B cell (primary cell): ENCODE measurements around the gene PALM2AKAP2. TPM values are rescaled to one million over a fixed set of nuclear protein-coding genes. Genes with fewer than 3 reads are reported as not detected.

Experiments
- ATAC-seq: fragments of 200-7000 bp; cut with Tn5 transposase; one replicate; pipeline ENCODE4 v1.10.0; 2021; ENCODE audit warnings: low read depth, mild to moderate bottlenecking, moderate number of reproducible peaks, moderate library complexity
- CTCF ChIA-PET: fragments of 350-600 bp; sonication (Branson Sonifier 250); formaldehyde crosslinking; loops from one replicate; lab custom pipeline; 2021; ENCODE audit warnings: antibody characterized with exemption, inconsistent platforms; lab: Charles Lee
- POLR2A ChIA-PET: fragments of 350-600 bp; sonication (Branson Sonifier 250); formaldehyde crosslinking; loops from one replicate; lab custom pipeline; 2021; ENCODE audit warnings: antibody characterized with exemption; lab: Charles Lee
- DNase-seq: peaks from one replicate; pipeline ENCODE4 v3.0.0; 2013
- H2AFZ ChIP-seq: 2 replicates; pipeline ENCODE4 v1.6.1; 2012; ENCODE audit warnings: mild to moderate bottlenecking, low read depth, low read length; ENCODE audit not compliant: insufficient read depth, poor library complexity, severe bottlenecking
- H3K27ac ChIP-seq, 2 donors: 1 replicate in 1 of 2; 2 replicates in 1 of 2; pipeline ENCODE4 v1.5.1; 2012 to 2013; ENCODE audit warnings: low read length in 2 of 2, mild to moderate bottlenecking in 2 of 2, moderate library complexity in 1 of 2
- H3K27me3 ChIP-seq, 4 experiments: fragments of 200-600 bp in 1 of 4; sonication (generic) in 1 of 4; replicated peaks in 1 of 4; 1 replicate in 2 of 4; 2 replicates in 2 of 4; pipeline versions ENCODE4 v1.6.1 to v1.7.0; 2013 to 2016; ENCODE audit warnings: low read length in 3 of 4, mild to moderate bottlenecking in 2 of 4, mixed read lengths in 1 of 4, moderate library complexity in 1 of 4; ENCODE audit not compliant: insufficient read depth in 4 of 4, control insufficient read depth in 3 of 4; ENCODE audit errors: control extremely low read depth in 1 of 4
- H3K36me3 ChIP-seq, 2 experiments: replicated peaks in 1 of 2; 1 replicate in 1 of 2; 2 replicates in 1 of 2; pipeline versions ENCODE4 v1.6.1 to v1.7.1; 2013; ENCODE audit warnings: low read length in 1 of 2; ENCODE audit not compliant: insufficient read depth in 2 of 2, control insufficient read depth in 1 of 2; ENCODE audit errors: control extremely low read depth in 1 of 2, extremely low read depth in 1 of 2
- H3K4me1 ChIP-seq, 2 donors: fragments of 200-600 bp in 1 of 2; sonication (generic) in 1 of 2; 1 replicate in 1 of 2; 2 replicates in 1 of 2; pipeline versions ENCODE4 v1.5.1 to v1.6.1; 2013 to 2017; ENCODE audit warnings: low read length in 2 of 2; ENCODE audit not compliant: control insufficient read depth in 2 of 2, insufficient read depth in 2 of 2
- H3K4me2 ChIP-seq: replicated peaks from 2 replicates; pipeline ENCODE3; 2012; ENCODE audit warnings: mild to moderate bottlenecking, low read depth, low read length; ENCODE audit not compliant: poor library complexity, severe bottlenecking
- H3K4me3 ChIP-seq, 5 experiments: fragments of 200-600 bp in 1 of 5; sonication (generic) in 1 of 5; 1 replicate in 3 of 5; 2 replicates in 2 of 5; pipeline versions ENCODE4 v1.5.1 to v1.7.0; 2011 to 2016; ENCODE audit warnings: low read length in 4 of 5, mild to moderate bottlenecking in 4 of 5, low read depth in 2 of 5, control low read depth in 1 of 5, moderate library complexity in 1 of 5; ENCODE audit not compliant: insufficient read depth in 1 of 5; ENCODE audit errors: control extremely low read depth in 1 of 5, extremely low read depth in 1 of 5
- H3K79me2 ChIP-seq: fragments of 200-600 bp; sonication (generic); one replicate; pipeline ENCODE4 v1.6.0; 2016; ENCODE audit warnings: low read length; ENCODE audit not compliant: control insufficient read depth, insufficient read depth
- H3K9ac ChIP-seq: fragments of 200-600 bp; sonication (generic); 2 replicates; pipeline ENCODE4 v1.6.1; 2017; ENCODE audit warnings: mild to moderate bottlenecking, low read length, moderate library complexity
- H3K9me3 ChIP-seq, 3 donors: one replicate each; pipeline versions ENCODE4 v1.6.1 to v1.7.1; 2013; ENCODE audit warnings: low read length in 2 of 3; ENCODE audit not compliant: control insufficient read depth in 2 of 3, insufficient read depth in 1 of 3; ENCODE audit errors: control extremely low read depth in 1 of 3
- H4K20me1 ChIP-seq: 2 replicates; pipeline ENCODE4 v1.6.0; 2012; ENCODE audit warnings: mild to moderate bottlenecking, low read length; ENCODE audit not compliant: insufficient read depth, control insufficient read depth, poor library complexity, severe bottlenecking
- H3K27ac Mint-ChIP-seq: one replicate; pipeline ENCODE4 v1.8.0; 2021; ENCODE audit warnings: mixed read lengths
- H3K27me3 Mint-ChIP-seq: one replicate; pipeline ENCODE4 v1.8.0; 2021; ENCODE audit warnings: mixed read lengths
- H3K4me1 Mint-ChIP-seq: one replicate; pipeline ENCODE4 v1.8.0; 2021; ENCODE audit warnings: mixed read lengths
- H3K4me3 Mint-ChIP-seq: one replicate; pipeline ENCODE4 v1.8.0; 2021; ENCODE audit warnings: mixed read lengths
- H3K9me3 Mint-ChIP-seq: one replicate; pipeline ENCODE4 v1.8.0; 2022; ENCODE audit warnings: mixed read lengths; ENCODE audit not compliant: insufficient read depth
- EZH2 ChIP-seq: IDR thresholded peaks from 2 replicates; pipeline ENCODE4 v1.6.1; 2012; ENCODE audit warnings: borderline replicate concordance, low read depth, mild to moderate bottlenecking, moderate library complexity, low read length; ENCODE audit not compliant: insufficient read depth, poor library complexity, severe bottlenecking
- WGBS: methylation state at CpG from one replicate; pipeline ENCODE4 v1.1.5; 2013; ENCODE audit warnings: missing lambda C conversion rate; ENCODE audit not compliant: insufficient coverage; 5-methylcytosine and 5-hydroxymethylcytosine counted together
- intact Hi-C: fragments of 100-400 bp; cut with micrococcal nuclease; formaldehyde crosslinking; loops from one replicate; pipeline ENCODE4 v1.10.0; 2022
- polyA plus RNA-seq: library from polyadenylated mRNA; depleted of rRNA; stranded (reverse); fragments of >200 nt; gene quantifications from 2 replicates; pipeline ENCODE4 v1.2.3, GENCODE V29; 2012
- total RNA-seq, 2 donors: library from RNA; stranded (reverse); fragments of 120-200 nt in 1 of 2; gene quantifications; 1 replicate in 1 of 2; 2 replicates in 1 of 2; pipeline versions ENCODE4 v1.2.3 to v1.2.4, GENCODE V29; 2013 to 2022
- TF ChIP-seq, protein P1 (sequence below): fragments of 200-600 bp; IDR thresholded peaks from one replicate; pipeline ENCODE4 v1.8.0; 2022; ENCODE audit warnings: antibody characterized with exemption, mild to moderate bottlenecking

Gene PALM2AKAP2
- total and polyA plus RNA-seq, 2 donors (not counting 1 experiment from before 2014, with no cell fraction given), result not detected

DNA sequence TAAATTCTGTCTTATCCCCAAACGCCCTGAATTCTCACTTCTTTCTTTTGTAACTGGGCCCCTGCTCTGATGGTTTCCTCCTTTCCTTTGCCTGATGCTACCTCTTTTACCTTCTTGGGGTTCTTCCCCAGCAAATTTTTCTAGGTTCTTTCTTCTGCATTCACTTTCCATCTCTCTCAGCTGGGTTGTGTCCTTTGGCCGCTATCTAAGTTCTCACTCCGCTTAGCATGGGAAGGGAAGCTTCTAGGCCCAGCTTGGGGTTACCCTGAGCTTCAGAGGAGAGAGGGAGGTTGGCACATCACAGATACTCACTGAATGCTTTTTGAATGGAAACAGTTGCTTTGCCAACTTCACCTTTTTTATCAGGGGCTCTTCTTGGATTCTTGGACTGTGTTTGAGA, 17.0 kb downstream of the PALM2AKAP2 start:
- intact Hi-C loops, result no loop called here
- H3K4me1 ChIP-seq, result no peaks in the 10 kb centered on the region
- WGBS, result 100% methylated on average over 1 of the region's 3 CpGs
- DNase-seq, result no peak
- H3K9ac ChIP-seq, result no peak overlapping the region
- H3K27me3 ChIP-seq, result peaks cover 0 to 19% (median 0%) of the 10 kb centered on the region in 4 experiments
- Mint-ChIP-seq H3K9me3 (no peaks in the 10 kb centered on the region), H3K4me3 (no peak overlapping the region), H3K27me3 (peaks cover 19% of the 10 kb centered on the region), H3K27ac (no peak overlapping the region), H3K4me1 (no peaks in the 10 kb centered on the region)
- H3K9me3 ChIP-seq, result peaks cover 0 to 2% (median 0%) of the 10 kb centered on the region in 3 donors
- ATAC-seq, result no peak
- H3K4me2 ChIP-seq, result no peak overlapping the region
- no peaks in the 10 kb centered on the region for H3K79me2 ChIP-seq
- H3K27ac ChIP-seq, result no peak overlapping the region
- no peaks in the 10 kb centered on the region for H3K36me3 ChIP-seq
- no peaks in the 10 kb centered on the region for H4K20me1 ChIP-seq
- no peak overlapping the region for H3K4me3 ChIP-seq
- POLR2A ChIA-PET, result no interaction called here
- CTCF ChIA-PET, result no interaction called here
- H2AFZ ChIP-seq, result no peak overlapping the region
- TF ChIP-seq, protein P1, sequence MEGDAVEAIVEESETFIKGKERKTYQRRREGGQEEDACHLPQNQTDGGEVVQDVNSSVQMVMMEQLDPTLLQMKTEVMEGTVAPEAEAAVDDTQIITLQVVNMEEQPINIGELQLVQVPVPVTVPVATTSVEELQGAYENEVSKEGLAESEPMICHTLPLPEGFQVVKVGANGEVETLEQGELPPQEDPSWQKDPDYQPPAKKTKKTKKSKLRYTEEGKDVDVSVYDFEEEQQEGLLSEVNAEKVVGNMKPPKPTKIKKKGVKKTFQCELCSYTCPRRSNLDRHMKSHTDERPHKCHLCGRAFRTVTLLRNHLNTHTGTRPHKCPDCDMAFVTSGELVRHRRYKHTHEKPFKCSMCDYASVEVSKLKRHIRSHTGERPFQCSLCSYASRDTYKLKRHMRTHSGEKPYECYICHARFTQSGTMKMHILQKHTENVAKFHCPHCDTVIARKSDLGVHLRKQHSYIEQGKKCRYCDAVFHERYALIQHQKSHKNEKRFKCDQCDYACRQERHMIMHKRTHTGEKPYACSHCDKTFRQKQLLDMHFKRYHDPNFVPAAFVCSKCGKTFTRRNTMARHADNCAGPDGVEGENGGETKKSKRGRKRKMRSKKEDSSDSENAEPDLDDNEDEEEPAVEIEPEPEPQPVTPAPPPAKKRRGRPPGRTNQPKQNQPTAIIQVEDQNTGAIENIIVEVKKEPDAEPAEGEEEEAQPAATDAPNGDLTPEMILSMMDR, result no peak
- TF ChIP-seq EZH2, result no peak

DNA sequence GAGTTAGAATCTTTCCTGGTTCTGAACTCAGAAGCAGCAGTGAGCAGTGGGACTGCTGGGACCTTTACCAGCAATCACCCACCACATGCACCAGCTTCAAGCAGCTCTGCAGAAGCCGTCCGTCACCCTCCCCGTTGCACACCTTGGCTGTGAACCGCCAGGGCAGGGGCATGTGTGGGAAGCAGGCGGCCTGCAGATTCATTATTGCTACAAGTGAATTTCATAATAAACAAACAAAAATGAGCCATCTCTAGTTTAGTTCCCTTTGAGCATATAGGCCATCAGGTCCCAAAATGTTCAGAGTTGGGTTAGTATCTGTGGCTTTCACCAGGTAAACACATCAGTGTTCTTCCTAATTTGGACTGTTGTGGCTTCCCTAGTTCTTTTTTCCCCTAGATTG, 17.5 kb downstream of the PALM2AKAP2 start:
- intact Hi-C loops, result no loop called here
- no peak for ATAC-seq
- Histone ChIP-seq H4K20me1 (no peaks in the 10 kb centered on the region), H2AFZ (no peak overlapping the region), H3K9me3 (peaks cover 0 to 2% (median 0%) of the 10 kb centered on the region in 3 donors), H3K27me3 (peaks cover 0 to 20% (median under 1%) of the 10 kb centered on the region in 4 experiments), H3K36me3 (no peaks in the 10 kb centered on the region), H3K4me3 (no peak overlapping the region), H3K27ac (no peak overlapping the region), H3K79me2 (no peaks in the 10 kb centered on the region), H3K9ac (no peak overlapping the region), H3K4me1 (no peaks in the 10 kb centered on the region), H3K4me2 (no peak overlapping the region)
- Mint-ChIP-seq H3K4me1 (no peaks in the 10 kb centered on the region), H3K27ac (no peak overlapping the region), H3K9me3 (no peaks in the 10 kb centered on the region), H3K27me3 (peaks cover 16% of the 10 kb centered on the region), H3K4me3 (no peak overlapping the region)
- 91% methylated on average over 4 of the region's 5 CpGs for WGBS
- TF ChIP-seq EZH2, result no peak
- TF ChIP-seq, protein P1, result no peak
- POLR2A ChIA-PET, result no interaction called here
- no peak for DNase-seq
- CTCF ChIA-PET, result no interaction called here
